ENCODE measurements around the gene ARFGEF2. TPM values are rescaled to one million over a fixed set of nuclear protein-coding genes. Genes with fewer than 3 reads are reported as not detected.

ARFGEF2 gene
- 11.2 to 17.9 TPM (median 15.7 TPM) in 5 replicates for total RNA-seq (2022; extraction: Qiagen RNA extraction)

GRCh38 chr20:48921168-48921882 is at the start of gene ARFGEF2:
Gene ARFGEF2 (plus strand): TSS chr20:48921711. CDS start chr20:48921890, 179 bp downstream.

GRCh38 chr20:49046087-49046900 is 124.8 kb downstream of the ARFGEF2 start, which contains the start of gene CSE1L:
Gene CSE1L (plus strand): TSS chr20:49046312. CDS start chr20:49058464, 12,152 bp downstream.

Other genes starting within 250 kb of the ARFGEF2 start
- 9.9 to 16.9 TPM (median 15.7 TPM) in 5 replicates for gene PREX1, start 93.7 kb upstream of the ARFGEF2 start, total RNA-seq (2022; extraction: Qiagen RNA extraction)
- gene CSE1L, start 124.6 kb downstream of the ARFGEF2 start, total RNA-seq (2022; extraction: Qiagen RNA extraction) = 90.7 to 110 TPM (median 103 TPM) in 5 replicates